Thyroid gland (tissue), 4 donors: ENCODE results near the gene EHMT1.

Source experiments
- CTCF ChIP-seq, 6 experiments: fragments of 200-600 bp in 3 of 6; fragments of 450-650 bp in 3 of 6; sonication (generic) in 3 of 6; IDR thresholded peaks; one replicate each; pipeline ENCODE4 v1.5.1; 2016 to 2019; ENCODE audit warnings: antibody characterized with exemption in 6 of 6, mild to moderate bottlenecking in 2 of 6, inconsistent platforms in 1 of 6, moderate library complexity in 1 of 6
- POLR2A ChIP-seq, 2 donors: fragments of 450-650 bp; IDR thresholded peaks; one replicate each; pipeline ENCODE4 v1.6.1; 2017; ENCODE audit warnings: antibody characterized with exemption in 2 of 2, mild to moderate bottlenecking in 2 of 2, moderate library complexity in 1 of 2

- no peak for TF ChIP-seq CTCF (IDR thresholded peaks at IDR 0.05)
- TF ChIP-seq POLR2A (IDR thresholded peaks at IDR 0.05), result no peak
Observed at GRCh38 chr9:137575364-137575715, 43.5 kb upstream of the EHMT1 start.
